Retina (tissue), 1 donor: ENCODE data around the gene PSAPL1.

Source experiments
- DNase-seq: peaks from one replicate; pipeline ENCODE4 v3.0.0-alpha.2; 2016

Gene PSAPL1

DNA sequence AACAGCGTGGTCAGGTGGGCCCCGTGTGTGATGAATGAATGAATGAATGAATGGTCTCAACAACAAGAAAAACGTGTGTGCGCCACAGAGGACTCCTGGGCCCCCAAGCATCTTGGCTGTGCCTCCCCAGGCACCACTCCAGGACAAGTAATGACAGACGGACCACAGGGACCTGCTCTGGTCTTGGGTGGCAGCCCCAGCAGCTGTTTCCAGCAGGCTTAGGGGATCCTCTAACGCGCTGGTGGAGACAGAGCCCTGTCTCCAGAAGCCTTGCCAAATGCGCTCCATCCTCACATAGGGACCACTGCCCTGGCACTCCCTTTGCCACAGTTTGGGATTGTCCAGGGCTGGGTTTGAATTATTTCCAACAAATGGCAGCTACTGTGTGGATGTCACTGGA, 39.1 kb downstream of the PSAPL1 start:
- DNase-seq, result peak; percentile 70

- peak; percentile 92 for DNase-seq
Measured at GRCh38 chr4:7394681-7395451, 39.9 kb downstream of the PSAPL1 start.

- DNase-seq, result peak; percentile 64
Measured at GRCh38 chr4:7393601-7394575, 40.8 kb downstream of the PSAPL1 start.

- peak; percentile 75 for DNase-seq
Measured at GRCh38 chr4:7392438-7393421, 42.0 kb downstream of the PSAPL1 start.

- peak; percentile 52 for DNase-seq
Measured at GRCh38 chr4:7391637-7392437, 42.9 kb downstream of the PSAPL1 start.

DNA sequence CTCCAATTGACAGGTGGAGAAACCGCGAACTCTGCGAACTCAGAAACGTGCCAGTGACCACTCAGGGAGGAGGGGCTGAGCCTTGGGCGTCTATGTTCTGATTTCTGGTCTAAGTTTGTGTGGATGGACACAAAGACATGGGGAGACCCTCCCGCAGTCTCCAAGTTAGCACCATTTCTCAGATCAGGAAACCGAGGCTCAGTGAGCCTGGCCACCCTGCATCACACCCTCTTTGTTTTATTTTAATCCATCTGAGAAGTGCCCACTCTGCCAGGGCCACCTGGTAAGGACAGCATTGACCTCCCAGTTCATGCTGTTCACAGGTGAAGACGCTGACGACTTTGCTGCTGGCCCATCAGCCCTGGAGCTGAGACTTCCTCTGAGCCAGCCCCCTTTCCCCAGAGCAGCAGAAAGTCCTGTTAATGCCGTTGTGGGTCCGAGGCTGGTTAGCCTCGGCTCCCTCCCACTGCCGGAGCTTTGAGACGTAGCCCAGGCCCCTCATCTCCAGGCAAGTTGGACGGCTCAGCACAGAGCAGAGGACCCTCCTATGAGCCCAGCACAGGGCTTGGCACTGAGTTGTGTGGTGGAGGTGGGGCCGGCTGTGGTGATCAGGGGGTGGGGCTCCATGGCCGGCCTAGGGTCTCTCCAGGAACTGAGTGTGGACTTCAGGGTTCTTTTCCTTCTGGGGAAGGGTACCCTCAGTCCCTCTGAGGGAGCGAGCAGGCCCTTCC, 43.7 kb downstream of the PSAPL1 start:
- DNase-seq, result peak; percentile 10

- DNase-seq, result no peak
Measured at GRCh38 chr4:7390336-7390735, 44.4 kb downstream of the PSAPL1 start.

GRCh38 chr4:7389719-7390118, 45.0 kb downstream of the PSAPL1 start:
- DNase-seq, result peak; percentile 32

DNA sequence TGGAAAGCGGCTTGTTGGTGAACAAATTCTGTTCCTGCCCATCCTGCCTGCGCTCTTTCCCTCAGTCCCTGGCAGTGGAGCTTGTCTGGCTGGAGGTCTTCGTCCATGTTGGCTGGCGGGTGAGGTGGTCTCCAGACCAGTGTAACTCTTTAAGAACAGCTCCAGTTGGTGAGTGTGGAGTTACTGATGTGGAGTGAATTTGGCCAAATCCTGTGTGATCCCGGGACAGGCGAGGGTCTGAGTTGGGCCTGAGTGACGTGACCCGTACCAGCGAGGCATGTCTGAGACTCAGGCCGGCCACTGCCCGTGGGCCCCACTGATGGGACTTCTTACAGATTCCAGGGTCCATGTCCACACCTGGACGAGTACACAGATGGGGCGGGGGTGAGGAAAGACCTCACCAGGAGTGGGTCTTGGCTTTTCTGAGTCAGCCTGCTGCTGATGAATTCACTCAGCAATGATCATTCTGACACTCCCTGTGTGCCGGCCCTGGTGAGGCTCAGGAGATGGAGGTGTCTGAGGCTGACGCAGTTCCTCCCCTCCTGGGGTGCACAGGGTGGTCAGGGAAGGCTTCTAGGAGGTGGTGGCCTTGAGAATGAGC, 45.5 kb downstream of the PSAPL1 start:
- no peak for DNase-seq

DNA sequence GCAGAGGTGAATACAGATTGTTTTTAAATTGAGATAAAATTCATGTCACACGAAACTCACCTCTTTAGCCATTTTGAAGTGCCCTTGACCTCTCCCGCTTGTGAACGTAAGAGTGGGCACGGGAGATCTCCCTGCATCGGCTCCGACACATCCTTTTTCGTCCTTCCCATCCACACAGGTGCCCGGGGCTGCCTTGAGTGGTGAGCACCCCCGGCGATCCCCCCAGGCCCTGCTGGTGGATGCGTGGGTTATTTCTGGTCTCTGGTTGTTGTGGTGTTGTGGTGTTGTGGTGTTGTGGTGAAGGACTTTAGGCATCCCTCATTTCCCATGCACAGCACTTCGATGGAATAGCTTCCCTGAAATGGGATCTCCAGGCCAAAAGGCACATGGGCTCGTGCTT, 46.1 kb downstream of the PSAPL1 start:
- DNase-seq, result no peak

DNA sequence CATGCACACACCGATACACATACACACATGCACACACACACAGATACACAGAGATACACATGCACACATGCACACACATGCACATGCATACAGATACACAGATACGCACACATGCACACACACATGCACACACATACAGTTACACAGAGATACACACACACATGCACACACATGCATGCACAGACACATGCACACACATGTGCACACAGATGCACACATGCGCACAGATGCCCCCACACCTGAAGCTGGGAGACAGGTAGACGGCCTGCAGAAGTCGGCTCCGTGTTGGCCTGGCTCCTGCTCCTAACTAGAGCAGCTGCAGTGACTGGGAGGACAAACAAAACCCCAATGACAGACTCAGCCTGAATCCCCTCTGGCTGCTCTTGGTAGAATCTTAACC, 46.8 kb downstream of the PSAPL1 start:
- no peak for DNase-seq

- DNase-seq, result peak; percentile 34
Measured at GRCh38 chr4:7384929-7385890, 49.5 kb downstream of the PSAPL1 start.

GRCh38 chr4:7384003-7384928, 50.5 kb downstream of the PSAPL1 start:
- peak; percentile 20 for DNase-seq

- DNase-seq, result no peak
Measured at GRCh38 chr4:7383266-7383665, 51.5 kb downstream of the PSAPL1 start.

DNA sequence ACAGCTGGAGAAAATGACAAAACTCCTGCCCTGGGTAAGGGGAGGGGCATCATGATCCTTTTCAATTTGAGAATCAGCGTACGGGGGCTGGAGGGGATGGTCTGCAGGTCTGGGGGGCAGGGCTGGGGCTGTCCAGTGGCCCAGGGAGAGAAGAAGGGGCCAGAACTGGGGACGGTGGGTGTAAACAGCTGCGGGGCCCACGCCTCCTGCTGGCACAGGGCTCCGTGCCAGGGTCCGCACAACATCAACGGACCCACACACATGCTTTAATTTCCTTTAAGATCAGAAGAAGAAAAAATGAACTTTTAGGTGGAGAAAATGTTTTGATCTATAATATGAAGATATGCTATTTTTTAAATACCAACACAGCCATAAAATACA, 52.1 kb downstream of the PSAPL1 start:
- DNase-seq, result no peak

DNA sequence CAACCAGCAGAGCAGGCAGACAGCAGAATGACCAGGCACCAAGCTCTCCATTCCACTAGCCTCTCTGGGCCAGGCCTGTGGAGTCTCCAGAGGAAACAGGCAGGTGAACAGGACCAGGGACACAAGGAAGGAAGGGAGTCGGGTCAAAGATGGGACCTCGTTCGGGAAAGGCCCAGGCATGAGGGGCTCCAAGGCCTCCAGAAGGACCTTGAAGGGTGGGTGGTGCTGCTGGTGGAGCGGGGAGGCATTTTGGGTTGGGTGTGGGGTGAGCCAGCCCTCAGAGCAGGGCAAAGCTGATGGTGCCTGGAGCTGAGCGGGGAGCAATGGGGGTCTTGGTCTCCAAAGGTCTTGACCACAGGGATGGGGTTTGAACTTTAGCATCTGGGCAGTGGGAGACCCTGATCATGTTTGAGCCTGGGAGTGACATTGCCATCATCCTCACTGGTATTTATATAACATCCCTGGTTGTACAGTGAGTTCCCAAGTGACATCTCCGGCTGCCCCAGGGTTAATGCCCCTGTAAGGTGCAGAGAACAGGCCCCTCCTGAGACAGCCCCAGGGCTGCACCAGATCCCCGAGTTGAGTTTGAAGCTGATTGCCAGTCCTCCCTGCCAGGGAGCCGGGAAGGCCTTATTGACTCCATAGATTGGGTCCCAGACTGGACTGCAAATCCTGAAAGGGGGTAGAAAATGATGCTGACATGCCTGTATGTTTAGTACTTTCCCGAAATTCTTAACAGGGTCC, 52.7 kb downstream of the PSAPL1 start:
- peak; percentile 11 for DNase-seq

- DNase-seq, result peak; percentile 22
Measured at GRCh38 chr4:7381221-7381889, 53.4 kb downstream of the PSAPL1 start.
